GM12865 (cell line): Measurements from ENCODE around the gene RABGEF1.
"Not testable (repeated sequence)": the region's sequence is repeated elsewhere in the genome, so short reads cannot be mapped to it uniquely, and the experiment has no call there.

Source experiments
- DNase-seq: peaks from one replicate; pipeline ENCODE4 v3.0.0; 2010; ENCODE audit warnings: low read depth
- H3K4me3 ChIP-seq: 2 replicates; pipeline ENCODE4 v1.5.1; 2011; ENCODE audit warnings: mild to moderate bottlenecking, low read depth, low read length, control low read depth
- TF ChIP-seq, protein P1 (sequence below): IDR thresholded peaks from 2 replicates; pipeline ENCODE4 v1.5.1; 2011; ENCODE audit warnings: low read length, control low read depth, low read depth, inconsistent platforms; ENCODE audit not compliant: insufficient read depth; ENCODE audit errors: missing control alignments

The RABGEF1 gene

DNA sequence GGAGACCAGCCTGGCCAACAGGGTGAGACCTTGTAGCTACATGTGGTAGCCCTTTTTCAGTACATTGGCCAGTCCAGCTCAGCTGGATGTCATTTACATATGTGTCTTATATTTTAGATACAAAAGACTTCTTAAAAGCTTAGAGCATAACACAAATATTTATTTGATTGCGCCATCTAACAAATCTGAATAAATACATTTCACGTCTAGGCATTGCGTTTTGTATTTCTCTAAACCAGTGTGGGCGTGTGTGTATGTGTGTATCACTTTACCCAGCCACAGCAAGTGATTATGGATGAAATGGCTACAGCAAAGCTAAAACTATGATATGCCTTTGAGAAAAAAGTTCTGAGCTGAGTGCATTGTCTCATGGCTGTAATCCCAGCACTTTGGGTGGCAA, 14.0 kb downstream of the RABGEF1 start:
- TF ChIP-seq, protein P1, sequence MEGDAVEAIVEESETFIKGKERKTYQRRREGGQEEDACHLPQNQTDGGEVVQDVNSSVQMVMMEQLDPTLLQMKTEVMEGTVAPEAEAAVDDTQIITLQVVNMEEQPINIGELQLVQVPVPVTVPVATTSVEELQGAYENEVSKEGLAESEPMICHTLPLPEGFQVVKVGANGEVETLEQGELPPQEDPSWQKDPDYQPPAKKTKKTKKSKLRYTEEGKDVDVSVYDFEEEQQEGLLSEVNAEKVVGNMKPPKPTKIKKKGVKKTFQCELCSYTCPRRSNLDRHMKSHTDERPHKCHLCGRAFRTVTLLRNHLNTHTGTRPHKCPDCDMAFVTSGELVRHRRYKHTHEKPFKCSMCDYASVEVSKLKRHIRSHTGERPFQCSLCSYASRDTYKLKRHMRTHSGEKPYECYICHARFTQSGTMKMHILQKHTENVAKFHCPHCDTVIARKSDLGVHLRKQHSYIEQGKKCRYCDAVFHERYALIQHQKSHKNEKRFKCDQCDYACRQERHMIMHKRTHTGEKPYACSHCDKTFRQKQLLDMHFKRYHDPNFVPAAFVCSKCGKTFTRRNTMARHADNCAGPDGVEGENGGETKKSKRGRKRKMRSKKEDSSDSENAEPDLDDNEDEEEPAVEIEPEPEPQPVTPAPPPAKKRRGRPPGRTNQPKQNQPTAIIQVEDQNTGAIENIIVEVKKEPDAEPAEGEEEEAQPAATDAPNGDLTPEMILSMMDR, result no peak
- no peak overlapping the region for H3K4me3 ChIP-seq
- DNase-seq, result no peak

DNA sequence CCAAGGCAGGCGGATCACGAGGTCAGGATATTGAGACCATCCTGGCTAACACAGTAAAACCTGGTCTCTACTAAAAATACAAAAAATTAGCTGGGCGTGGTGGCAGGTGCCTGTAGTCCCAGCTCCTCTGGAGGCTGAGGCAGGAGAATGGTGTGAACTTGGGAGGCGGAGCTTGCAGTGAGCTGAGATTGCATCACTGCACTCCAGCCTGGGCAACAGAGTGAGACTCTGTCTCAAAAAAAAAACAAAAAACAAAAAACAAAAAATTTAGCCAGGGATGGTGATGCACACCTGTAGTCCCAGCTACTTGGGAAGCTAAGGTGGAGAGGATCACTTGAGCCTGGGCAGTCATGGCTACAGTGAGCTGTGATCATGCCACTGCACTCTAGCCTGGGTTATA, 14.5 kb downstream of the RABGEF1 start:
- not testable (repeated sequence) for H3K4me3 ChIP-seq, DNase-seq

DNA sequence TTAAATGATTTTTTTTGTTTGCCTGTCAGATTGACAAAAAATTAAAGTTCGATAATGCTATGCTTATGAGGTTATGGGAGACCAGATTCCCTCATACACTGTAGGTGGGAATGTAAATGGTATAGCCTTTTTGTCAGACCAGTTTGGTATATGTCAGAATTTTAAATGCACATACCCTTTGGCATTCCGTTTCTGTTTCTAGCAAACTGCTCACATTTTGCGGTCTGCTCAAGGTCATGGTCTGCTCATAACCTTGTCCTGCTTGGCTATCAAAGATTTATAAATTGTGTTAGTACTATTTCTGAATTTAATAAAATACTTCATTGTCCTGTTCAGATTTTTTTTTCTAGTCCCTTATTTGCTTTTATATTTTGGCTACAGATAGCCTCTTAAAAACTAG, 15.7 kb downstream of the RABGEF1 start:
- not testable (repeated sequence) for DNase-seq, H3K4me3 ChIP-seq

DNA sequence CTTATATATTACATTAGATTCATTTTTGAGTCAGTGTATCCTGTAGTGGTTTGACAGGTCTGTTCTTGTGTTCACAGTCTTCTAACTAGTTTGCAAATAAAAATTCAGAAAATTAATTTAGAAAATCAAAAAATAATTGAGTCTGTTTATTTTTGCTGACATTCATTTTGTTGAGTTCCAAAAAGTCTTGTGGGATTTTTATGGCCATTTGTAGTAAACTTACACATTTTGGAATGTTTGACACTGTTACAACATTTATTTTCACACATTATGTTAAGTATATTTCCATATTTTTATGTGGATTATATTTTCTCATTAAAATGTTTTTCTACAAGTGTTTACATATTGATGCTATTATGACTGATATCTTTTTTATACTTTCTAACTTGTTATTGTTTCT, 16.4 kb downstream of the RABGEF1 start:
- TF ChIP-seq, protein P1, result no peak
- no peak overlapping the region for H3K4me3 ChIP-seq
- no peak for DNase-seq

DNA sequence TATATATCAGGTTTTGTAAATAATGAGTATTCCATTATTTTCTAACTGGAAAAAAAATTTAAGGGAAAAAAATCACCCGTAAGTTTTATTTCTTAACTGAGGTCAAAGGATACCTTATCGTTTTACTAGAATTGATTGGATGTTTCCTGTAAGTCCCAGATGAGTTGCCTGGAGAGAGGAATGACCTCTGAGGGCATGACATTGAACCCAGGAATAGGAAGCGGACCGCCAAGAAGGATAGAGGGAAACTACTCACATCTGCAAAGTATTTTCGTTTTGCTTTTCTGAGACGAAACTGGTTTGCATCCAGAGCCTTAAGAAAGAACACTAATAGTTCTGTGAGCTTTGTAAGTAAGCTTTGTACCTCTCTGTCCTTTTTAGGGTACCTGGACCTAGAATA, 17.4 kb downstream of the RABGEF1 start:
- DNase-seq, result no peak
- TF ChIP-seq, protein P1, result no peak
- H3K4me3 ChIP-seq, result no peak overlapping the region

DNA sequence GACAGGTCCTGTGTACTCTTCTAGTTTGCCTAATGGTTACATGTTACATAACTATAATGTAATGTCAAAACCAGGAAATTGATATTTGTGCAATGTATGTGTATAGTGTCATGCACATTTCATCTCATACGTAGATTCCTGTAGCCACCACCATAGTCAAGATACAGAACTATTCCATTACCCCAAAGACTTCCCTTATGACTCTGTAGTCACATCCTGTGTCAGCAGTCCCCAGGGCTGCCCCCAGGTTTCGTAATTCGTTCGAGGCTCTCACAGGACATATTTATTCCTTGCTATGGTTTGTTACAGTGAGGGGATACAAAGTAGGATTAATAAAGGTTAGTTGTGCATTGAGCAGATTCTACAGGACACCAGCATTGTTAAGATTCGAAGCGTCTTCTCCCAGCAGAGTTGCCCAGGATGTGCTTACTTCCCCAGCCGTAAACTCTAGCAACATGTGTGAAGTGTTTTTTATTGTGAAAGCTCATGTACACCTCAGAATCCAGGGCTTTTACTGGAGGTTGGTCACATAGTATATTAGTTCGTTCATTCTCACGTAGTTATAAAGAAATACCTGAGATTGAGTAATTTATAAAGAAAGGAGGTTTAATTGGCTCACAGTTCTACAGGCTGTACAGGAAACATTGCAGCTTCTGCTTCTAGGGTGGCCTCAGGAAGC, 18.6 kb downstream of the RABGEF1 start:
- TF ChIP-seq, protein P1, result no peak
- DNase-seq, result peak; percentile 74
- no peak overlapping the region for H3K4me3 ChIP-seq

DNA sequence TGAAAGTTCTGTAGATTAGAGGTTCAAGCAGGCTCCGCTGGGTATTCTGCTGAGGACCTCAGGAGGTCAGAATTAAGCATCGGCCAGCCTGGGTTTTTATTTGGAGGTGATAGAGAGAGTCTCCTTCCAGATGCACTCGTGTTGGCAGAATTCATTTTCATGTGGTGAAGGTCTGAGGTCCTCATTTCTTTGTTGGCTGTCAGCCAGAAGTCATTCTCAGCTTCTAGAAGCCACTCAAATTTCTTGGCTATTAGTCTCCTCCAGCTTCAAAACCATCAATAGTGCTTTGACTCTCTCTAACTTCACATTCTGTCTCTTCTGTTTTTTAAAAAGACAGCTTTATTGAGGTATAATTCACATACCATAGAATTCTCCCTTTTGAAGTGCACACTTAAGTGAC, 22.6 kb downstream of the RABGEF1 start:
- H3K4me3 ChIP-seq, DNase-seq: not testable (repeated sequence)

DNA sequence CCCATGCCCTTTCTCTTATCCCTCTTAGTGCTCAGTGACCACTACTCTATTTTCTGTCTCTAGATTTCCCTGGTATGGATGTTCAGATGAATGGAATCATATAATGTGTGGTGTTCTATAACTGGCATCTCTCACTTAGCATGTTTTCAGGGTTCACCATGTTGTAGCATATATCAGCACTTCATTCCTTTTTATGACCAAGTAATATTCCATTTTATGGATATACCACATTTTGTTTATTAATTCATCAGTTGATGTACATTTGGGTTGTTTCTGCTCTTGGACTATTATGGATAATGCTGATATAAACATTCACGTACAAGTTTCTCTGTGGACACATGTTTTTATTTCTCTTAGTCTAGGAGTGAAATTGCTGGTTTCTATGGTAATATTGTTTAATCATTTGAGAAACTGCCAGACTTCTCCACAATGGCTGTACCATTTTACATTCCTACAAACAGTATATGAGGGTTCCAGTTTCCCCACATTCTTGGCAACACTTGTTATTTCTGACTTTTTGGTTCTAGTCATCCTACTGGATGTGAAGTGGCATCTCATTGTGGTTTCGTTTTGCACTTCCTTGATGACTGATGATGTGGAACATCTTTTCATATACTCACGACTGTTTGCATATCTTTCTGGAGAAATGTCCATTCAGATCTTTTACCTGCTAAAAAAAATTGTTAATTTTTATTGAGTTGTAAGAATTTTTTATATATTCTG, 23.3 kb downstream of the RABGEF1 start:
- not testable (repeated sequence) for DNase-seq, H3K4me3 ChIP-seq

DNA sequence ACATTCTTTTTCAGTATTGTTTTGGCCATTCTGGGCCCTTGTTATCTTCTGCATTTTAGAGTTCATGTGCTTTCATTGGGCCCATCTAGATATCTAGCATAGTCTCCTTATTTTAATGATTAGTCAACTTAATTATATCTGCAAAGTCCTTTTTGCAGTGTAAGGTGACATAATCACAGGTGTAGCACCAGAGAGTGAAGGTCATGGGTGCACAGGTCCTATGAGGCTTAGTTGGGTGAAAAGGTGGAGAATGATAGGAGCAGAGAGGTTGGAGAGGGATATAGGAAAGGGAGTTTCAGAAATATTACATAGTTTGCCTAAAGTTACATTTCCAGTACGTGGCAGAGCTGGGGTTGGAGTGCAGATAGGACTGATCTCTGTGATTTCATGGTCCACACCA, 24.4 kb downstream of the RABGEF1 start:
- not testable (repeated sequence) for H3K4me3 ChIP-seq, DNase-seq

DNA sequence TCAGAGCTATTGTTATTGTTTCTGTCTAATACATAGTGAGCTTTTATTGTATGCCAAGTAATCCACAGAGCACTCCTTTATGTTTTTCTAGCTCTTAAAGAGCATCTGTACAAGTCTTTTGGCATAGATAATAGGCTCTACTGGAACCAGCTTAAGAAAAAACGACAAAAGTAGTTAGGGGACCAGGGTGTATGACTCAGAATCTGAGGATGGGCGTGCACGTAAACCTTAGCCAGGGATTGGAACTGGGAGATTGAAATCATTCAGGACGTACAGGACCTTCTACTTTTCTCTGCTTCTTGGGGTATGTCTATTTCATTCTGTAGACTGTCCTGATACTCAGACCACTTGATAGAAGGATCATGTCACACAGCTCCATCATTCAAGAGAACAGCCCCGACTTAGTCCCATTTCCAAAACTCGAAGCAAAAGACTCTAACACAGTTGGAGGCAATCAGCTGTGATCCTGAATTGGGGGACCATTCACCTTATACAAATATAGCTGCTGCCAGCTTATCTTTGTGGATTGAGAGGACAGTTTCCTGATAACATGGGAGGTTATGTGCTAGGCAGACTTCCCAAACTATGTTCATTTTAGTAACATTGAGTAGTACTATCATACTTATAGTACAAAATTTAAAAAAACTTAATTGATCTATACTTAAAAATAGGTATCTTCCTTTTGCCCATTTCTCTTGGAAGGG, 24.9 kb downstream of the RABGEF1 start:
- DNase-seq, H3K4me3 ChIP-seq: not testable (repeated sequence)
